NT2/D1 (cell line): ENCODE results near the gene SND1.

ENCODE experiments used
- SUZ12 ChIP-seq: IDR thresholded peaks from 2 replicates; pipeline ENCODE4 v1.6.1; 2011; ENCODE audit not compliant: insufficient read length, insufficient read depth; ENCODE audit errors: extremely low read depth
- ZNF274 ChIP-seq: IDR thresholded peaks from 2 replicates; pipeline ENCODE4 v1.6.1; 2011; ENCODE audit warnings: mild to moderate bottlenecking, low read depth, low read length

GRCh38 chr7:127832592-127832991 is 180.6 kb downstream of the SND1 start:
- TF ChIP-seq SUZ12: no peak
- no peak for TF ChIP-seq ZNF274
